Spinal cord (tissue), 10 donors: ENCODE data around the gene TTI1. TPM values are rescaled to one million over a fixed set of nuclear protein-coding genes. Genes with fewer than 3 reads are reported as not detected.

ENCODE experiments used
- DNase-seq, 6 donors: peaks; one replicate each; pipeline versions ENCODE4 v3.0.0 to v3.0.0-alpha.2; 2013 to 2015; ENCODE audit warnings: low spot score in 6 of 6, low read depth in 4 of 6
- H3K27ac ChIP-seq: one replicate; pipeline ENCODE4 v1.5.1; 2013; ENCODE audit warnings: low read depth, low read length, control low read depth
- H3K27me3 ChIP-seq: one replicate; pipeline ENCODE4 v1.6.1; 2013; ENCODE audit warnings: low read length; ENCODE audit not compliant: control insufficient read depth, insufficient read depth
- H3K36me3 ChIP-seq: one replicate; pipeline ENCODE4 v1.6.1; 2013; ENCODE audit warnings: low read length; ENCODE audit not compliant: control insufficient read depth, insufficient read depth
- H3K4me1 ChIP-seq: one replicate; pipeline ENCODE4 v1.6.1; 2013; ENCODE audit warnings: low read length; ENCODE audit not compliant: control insufficient read depth, insufficient read depth
- H3K4me3 ChIP-seq: one replicate; pipeline ENCODE4 v1.5.1; 2013; ENCODE audit warnings: low read depth, low read length, control low read depth
- H3K9me3 ChIP-seq: one replicate; pipeline ENCODE4 v1.6.1; 2013; ENCODE audit warnings: low read length; ENCODE audit not compliant: control insufficient read depth, insufficient read depth
- WGBS: methylation state at CpG from one replicate; pipeline ENCODE4 v1.1.5; 2013; ENCODE audit warnings: missing lambda C conversion rate; ENCODE audit not compliant: insufficient coverage; 5-methylcytosine and 5-hydroxymethylcytosine counted together
- polyA plus RNA-seq, 2 donors: library from polyadenylated mRNA; unstranded; fragments of 120-200 nt; gene quantifications; one replicate each; pipeline ENCODE4 v1.2.1, GENCODE V29; 2013; ENCODE audit not compliant: insufficient read length in 2 of 2
- total RNA-seq, 2 donors: library from RNA; depleted of rRNA in 1 of 2; stranded (reverse); fragments of 120-200 nt in 1 of 2; fragments of >200 nt in 1 of 2; gene quantifications; one replicate each; pipeline versions ENCODE4 v1.2.3 to v1.2.4, GENCODE V29; 2013 to 2014
- donor health status: healthy.

Gene TTI1
- total and polyA plus RNA-seq, 4 donors, result 20.6 to 25.9 (median 22.3) TPM

- peak in 1 of 6 donors; percentile 2 for DNase-seq
- WGBS, result 91% methylated on average over 35 of the region's 47 CpGs
- H3K27me3 ChIP-seq, result no peaks in the 10 kb centered on the region
- H3K36me3 ChIP-seq, result peaks cover 37% of the 10 kb centered on the region
- H3K9me3 ChIP-seq, result no peaks in the 10 kb centered on the region
- H3K4me3 ChIP-seq, result no peak overlapping the region
- H3K27ac ChIP-seq, result no peak overlapping the region
- H3K4me1 ChIP-seq, result peaks cover 18% of the 10 kb centered on the region
These were observed 89.5 kb downstream of the TTI1 start for GRCh38 chr20:37943501-37944455.

GRCh38 chr20:37943033-37943432 is 90.2 kb downstream of the TTI1 start:
- H3K4me3 ChIP-seq, result no peak overlapping the region
- peaks cover 44% of the 10 kb centered on the region for H3K36me3 ChIP-seq
- no peak overlapping the region for H3K27ac ChIP-seq
- no peaks in the 10 kb centered on the region for H3K27me3 ChIP-seq
- H3K4me1 ChIP-seq, result peaks cover 18% of the 10 kb centered on the region
- WGBS, result 69% methylated on average over 8 of the region's 12 CpGs
- no peak for DNase-seq
- H3K9me3 ChIP-seq, result no peaks in the 10 kb centered on the region

GRCh38 chr20:37941992-37942391 is 91.3 kb downstream of the TTI1 start:
- Histone ChIP-seq H3K4me3 (no peak overlapping the region), H3K9me3 (no peaks in the 10 kb centered on the region), H3K27ac (no peak overlapping the region), H3K36me3 (peaks cover 49% of the 10 kb centered on the region), H3K4me1 (peaks cover 18% of the 10 kb centered on the region), H3K27me3 (no peaks in the 10 kb centered on the region)
- DNase-seq, result no peak
- 93% methylated on average over 3 of the region's 6 CpGs for WGBS

- no peak overlapping the region for H3K27ac ChIP-seq
- H3K9me3 ChIP-seq, result no peaks in the 10 kb centered on the region
- no peaks in the 10 kb centered on the region for H3K27me3 ChIP-seq
- H3K4me1 ChIP-seq, result peaks cover 18% of the 10 kb centered on the region
- H3K4me3 ChIP-seq, result no peak overlapping the region
- peaks cover 51% of the 10 kb centered on the region for H3K36me3 ChIP-seq
- 73% methylated on average over 8 of the region's 8 CpGs for WGBS
- DNase-seq, result no peak
These were observed 91.9 kb downstream of the TTI1 start for GRCh38 chr20:37941332-37941731.

- no CpG with 5 or more reads among the region's 6 CpGs for WGBS
- no peaks in the 10 kb centered on the region for H3K9me3 ChIP-seq
- DNase-seq, result no peak
These were observed 92.4 kb downstream of the TTI1 start for GRCh38 chr20:37940858-37941257.

GRCh38 chr20:37939701-37940560 is 93.3 kb downstream of the TTI1 start:
- Histone ChIP-seq H3K9me3 (no peaks in the 10 kb centered on the region), H3K27ac (no peak overlapping the region), H3K4me3 (no peak overlapping the region), H3K36me3 (peaks cover 53% of the 10 kb centered on the region), H3K4me1 (peaks cover 16% of the 10 kb centered on the region), H3K27me3 (no peaks in the 10 kb centered on the region)
- WGBS, result 71% methylated on average over 18 of the region's 25 CpGs
- DNase-seq, result peak in 1 of 6 donors; percentile 62

More at GRCh38 chr20:37940858-37941257, 92.4 kb downstream of the TTI1 start:
- no peaks in the 10 kb centered on the region for H3K27me3 ChIP-seq
- H3K36me3 ChIP-seq, result peaks cover 54% of the 10 kb centered on the region
- H3K4me1 ChIP-seq, result peaks cover 18% of the 10 kb centered on the region
- no peak overlapping the region for H3K27ac ChIP-seq
- H3K4me3 ChIP-seq, result no peak overlapping the region

- Histone ChIP-seq H3K36me3 (peaks cover 51% of the 10 kb centered on the region), H3K27me3 (no peaks in the 10 kb centered on the region), H3K9me3 (no peaks in the 10 kb centered on the region), H3K4me1 (peaks cover 17% of the 10 kb centered on the region), H3K27ac (no peak overlapping the region), H3K4me3 (no peak overlapping the region)
- 97% methylated on average over 9 of the region's 9 CpGs for WGBS
- DNase-seq, result no peak
These were observed 94.3 kb downstream of the TTI1 start for GRCh38 chr20:37938954-37939353.

GRCh38 chr20:37938181-37938750 is 95.0 kb downstream of the TTI1 start:
- H3K27ac ChIP-seq, result no peak overlapping the region
- peaks cover 49% of the 10 kb centered on the region for H3K36me3 ChIP-seq
- DNase-seq, result no peak
- no peaks in the 10 kb centered on the region for H3K27me3 ChIP-seq
- H3K4me3 ChIP-seq, result no peak overlapping the region
- 81% methylated on average over 12 of the region's 12 CpGs for WGBS
- H3K9me3 ChIP-seq, result no peaks in the 10 kb centered on the region
- peaks cover 18% of the 10 kb centered on the region for H3K4me1 ChIP-seq

GRCh38 chr20:37937686-37938085 is 95.6 kb downstream of the TTI1 start:
- no peak overlapping the region for H3K4me3 ChIP-seq
- peaks cover 18% of the 10 kb centered on the region for H3K4me1 ChIP-seq
- H3K27ac ChIP-seq, result no peak overlapping the region
- H3K36me3 ChIP-seq, result peaks cover 49% of the 10 kb centered on the region
- no peak for DNase-seq
- WGBS, result 97% methylated on average over 3 of the region's 4 CpGs
- no peaks in the 10 kb centered on the region for H3K9me3 ChIP-seq
- no peaks in the 10 kb centered on the region for H3K27me3 ChIP-seq
